Adrenal gland (tissue), 12 donors: ENCODE data around the gene CCS. TPM values are rescaled to one million over a fixed set of nuclear protein-coding genes. Genes with fewer than 3 reads are reported as not detected.

Experiments
- DNase-seq, 7 donors: peaks; one replicate each; pipeline ENCODE4 v3.0.0-alpha.2; 2019 to 2020
- H3K27ac ChIP-seq, 5 donors: fragments of 200-600 bp; sonication (generic) in 4 of 5; 1 replicate in 3 of 5; 2 replicates in 2 of 5; pipeline versions ENCODE4 v1.5.1 to v1.8.0; 2016 to 2020; ENCODE audit warnings: mild to moderate bottlenecking in 1 of 5
- H3K27me3 ChIP-seq: fragments of 200-600 bp; 2 replicates; pipeline ENCODE4 v1.8.0; 2021
- H3K36me3 ChIP-seq, 2 donors: fragments of 200-600 bp; replicated peaks in 1 of 2; 1 replicate in 1 of 2; 2 replicates in 1 of 2; pipeline versions ENCODE4 v1.5.1 to v1.8.0; 2018 to 2022
- H3K4me1 ChIP-seq, 2 donors: fragments of 200-600 bp; replicated peaks in 1 of 2; 1 replicate in 1 of 2; 2 replicates in 1 of 2; pipeline versions ENCODE4 v1.5.1 to v1.8.0; 2018 to 2021
- H3K4me3 ChIP-seq, 4 donors: fragments of 200-600 bp; sonication (generic) in 3 of 4; one replicate each; pipeline ENCODE4 v1.5.1; 2016 to 2018
- H3K9me3 ChIP-seq, 3 donors: fragments of 200-600 bp; sonication (generic) in 1 of 3; replicated peaks in 1 of 3; 1 replicate in 2 of 3; 2 replicates in 1 of 3; pipeline versions ENCODE4 v1.5.1 to v1.8.0; 2016 to 2021
- POLR2A ChIP-seq, 2 donors: fragments of 450-650 bp; IDR thresholded peaks; one replicate each; pipeline ENCODE4 v1.6.1; 2017; ENCODE audit warnings: antibody characterized with exemption in 2 of 2, mild to moderate bottlenecking in 2 of 2, moderate library complexity in 1 of 2
- WGBS, 4 donors: extraction: QIAGEN DNeasy Blood & Tissue Kit in 2 of 4; methylation state at CpG; one replicate each; pipeline versions ENCODE4 v1.1.5 to v1.1.7; 2013 to 2017; 5-methylcytosine and 5-hydroxymethylcytosine counted together
- intact Hi-C, 2 donors: fragments of 100-400 bp; cut with DNase I; formaldehyde crosslinking; loops; one replicate each; pipeline versions ENCODE4 v1.14.1 to v1.15.0; 2022 to 2023
- polyA plus RNA-seq, 3 donors: library from polyadenylated mRNA; stranded (reverse); fragments of 200-250 nt in 2 of 3; fragments of 350-450 nt in 1 of 3; fragmentation: Illumina TruSeq in 1 of 3; extraction: RNeasy Lipid Tissue Mini Kit (QIAGEN cat#74804) in 1 of 3; gene quantifications; one replicate each; pipeline ENCODE4 v1.2.3, GENCODE V29; 2013 to 2014
- total RNA-seq, 9 donors: library from RNA; depleted of rRNA in 4 of 9; stranded (reverse); fragments of >200 nt in 4 of 9; fragments of 120-200 nt in 1 of 9; fragmentation: NEBNext Ultra II Directional in 1 of 9; extraction: Animal tissue kit (Norgen Biotek cat#: 25700) in 1 of 9; gene quantifications; one replicate each; pipeline versions ENCODE4 v1.1.0 to v1.2.4, GENCODE V29; 2013 to 2023
- TF ChIP-seq, protein P1 (sequence below), 6 experiments: fragments of 450-650 bp in 4 of 6; fragments of 200-600 bp in 2 of 6; sonication (generic) in 1 of 6; IDR thresholded peaks; 1 replicate in 5 of 6; 2 replicates in 1 of 6; pipeline versions ENCODE4 v1.5.1 to v1.8.0; 2016 to 2021; ENCODE audit warnings: antibody characterized with exemption in 6 of 6, mild to moderate bottlenecking in 2 of 6, moderate library complexity in 1 of 6
- donor health status: healthy with polysubstance abuse.
- donor health status: Bipolar disorder and iron deficiency.
- donor health status: DM: yes; HTN: yes; CAD: no.
- donor health status: DM: no; HTN: no; CAD: no.
- donor health status: DM: no; HTN: no; CAD: no.
- donor health status: DM: yes; HTN: yes; CAD: no.

Gene CCS
- total and polyA plus RNA-seq, 12 donors, result 21.9 to 204 (median 47.8) TPM

DNA sequence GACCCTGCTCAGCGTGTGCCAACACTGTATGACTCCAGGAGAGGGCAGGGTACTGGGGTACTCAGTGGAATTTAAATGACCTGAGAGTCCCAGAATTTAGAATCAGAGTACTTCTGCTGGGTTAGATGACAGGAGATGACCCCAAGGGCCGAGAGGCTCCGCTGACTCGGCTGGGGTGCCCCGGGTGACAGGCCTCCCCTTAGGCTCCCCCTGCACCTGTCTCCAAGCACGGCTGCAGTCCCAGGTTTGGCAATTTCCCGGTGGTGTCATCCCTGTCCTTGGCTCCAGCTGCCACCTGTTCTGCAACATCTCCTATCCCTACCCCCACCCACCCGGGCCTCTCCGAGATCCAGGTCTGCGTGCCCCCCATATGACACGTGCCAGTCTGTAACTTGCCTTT lies 44.9 kb upstream of the CCS start:
- Histone ChIP-seq H3K27ac (no peak overlapping the region), H3K9me3 (no peaks in the 10 kb centered on the region), H3K36me3 (no peaks in the 10 kb centered on the region), H3K4me3 (no peak overlapping the region), H3K27me3 (no peaks in the 10 kb centered on the region), H3K4me1 (peaks cover 10 to 18% of the 10 kb centered on the region in 2 donors)
- DNase-seq, result no peak
- 50 to 72% (median 53%) methylated on average over 3 to 11 of the region's 11 CpGs for WGBS, 4 donors
- no peak for TF ChIP-seq POLR2A (IDR thresholded peaks at IDR 0.05)
- TF ChIP-seq, protein P1, sequence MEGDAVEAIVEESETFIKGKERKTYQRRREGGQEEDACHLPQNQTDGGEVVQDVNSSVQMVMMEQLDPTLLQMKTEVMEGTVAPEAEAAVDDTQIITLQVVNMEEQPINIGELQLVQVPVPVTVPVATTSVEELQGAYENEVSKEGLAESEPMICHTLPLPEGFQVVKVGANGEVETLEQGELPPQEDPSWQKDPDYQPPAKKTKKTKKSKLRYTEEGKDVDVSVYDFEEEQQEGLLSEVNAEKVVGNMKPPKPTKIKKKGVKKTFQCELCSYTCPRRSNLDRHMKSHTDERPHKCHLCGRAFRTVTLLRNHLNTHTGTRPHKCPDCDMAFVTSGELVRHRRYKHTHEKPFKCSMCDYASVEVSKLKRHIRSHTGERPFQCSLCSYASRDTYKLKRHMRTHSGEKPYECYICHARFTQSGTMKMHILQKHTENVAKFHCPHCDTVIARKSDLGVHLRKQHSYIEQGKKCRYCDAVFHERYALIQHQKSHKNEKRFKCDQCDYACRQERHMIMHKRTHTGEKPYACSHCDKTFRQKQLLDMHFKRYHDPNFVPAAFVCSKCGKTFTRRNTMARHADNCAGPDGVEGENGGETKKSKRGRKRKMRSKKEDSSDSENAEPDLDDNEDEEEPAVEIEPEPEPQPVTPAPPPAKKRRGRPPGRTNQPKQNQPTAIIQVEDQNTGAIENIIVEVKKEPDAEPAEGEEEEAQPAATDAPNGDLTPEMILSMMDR (IDR thresholded peaks at IDR 0.05), result no peak
- intact Hi-C loops, result loop anchor here in 1 of 2 donors (10.0 kb wide), 1 partner anchor 63 kb away; the partner anchor contains the start of gene DPP3

DNA sequence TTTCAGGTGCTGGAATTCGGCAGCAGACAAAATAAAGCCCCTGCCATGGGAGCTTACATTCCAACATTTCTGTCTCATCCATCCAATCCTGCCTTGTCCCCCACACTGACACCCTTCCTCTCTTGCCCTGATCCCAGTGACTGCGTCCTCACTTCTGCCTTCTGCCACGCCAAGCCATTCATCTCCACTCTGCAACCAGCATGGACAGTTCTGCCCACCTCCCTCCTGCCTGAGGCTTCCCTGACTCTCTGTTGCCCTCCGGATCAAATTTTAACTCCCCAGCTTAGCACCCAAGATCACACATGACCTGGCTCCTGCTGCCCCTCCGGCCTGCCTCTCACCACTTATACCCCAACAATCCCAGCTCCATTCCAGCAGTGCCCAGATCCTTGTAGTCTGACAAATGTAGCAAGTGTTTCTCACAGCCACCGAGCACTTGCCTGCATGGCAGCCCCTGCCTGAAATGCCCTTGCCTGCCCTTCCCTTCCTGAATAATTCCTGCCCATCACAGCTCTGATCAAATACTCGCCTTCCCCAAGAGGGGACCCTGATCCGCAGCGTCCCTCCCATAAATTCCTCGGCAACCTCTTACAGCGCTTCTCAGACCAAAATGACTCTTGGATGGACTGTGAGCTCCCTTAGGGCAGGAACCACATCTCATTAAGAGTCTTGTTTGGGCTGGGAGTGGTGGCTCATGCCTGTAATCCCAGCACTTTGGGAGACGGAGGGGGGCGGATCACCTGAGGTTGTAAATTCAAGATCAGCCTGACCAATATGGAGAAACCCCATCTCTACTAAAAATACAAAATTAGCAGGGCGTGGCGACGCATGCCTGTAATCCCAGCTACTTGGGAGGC lies 44.0 kb upstream of the CCS start:
- Histone ChIP-seq H3K9me3 (no peaks in the 10 kb centered on the region), H3K36me3 (no peaks in the 10 kb centered on the region), H3K27ac (no peak overlapping the region), H3K27me3 (no peaks in the 10 kb centered on the region), H3K4me3 (no peak overlapping the region), H3K4me1 (peaks cover 10 to 12% of the 10 kb centered on the region in 2 donors)
- intact Hi-C loops, result loop anchor here in 1 of 2 donors (10.0 kb wide), 1 partner anchor 64 kb away; the partner anchor contains the start of gene DPP3
- 59 to 62% (median 60%) methylated on average over 16 of the region's 16 CpGs for WGBS, 4 donors
- DNase-seq, result no peak
- TF ChIP-seq POLR2A (IDR thresholded peaks at IDR 0.05), result no peak
- TF ChIP-seq, protein P1 (IDR thresholded peaks at IDR 0.05), result no peak

DNA sequence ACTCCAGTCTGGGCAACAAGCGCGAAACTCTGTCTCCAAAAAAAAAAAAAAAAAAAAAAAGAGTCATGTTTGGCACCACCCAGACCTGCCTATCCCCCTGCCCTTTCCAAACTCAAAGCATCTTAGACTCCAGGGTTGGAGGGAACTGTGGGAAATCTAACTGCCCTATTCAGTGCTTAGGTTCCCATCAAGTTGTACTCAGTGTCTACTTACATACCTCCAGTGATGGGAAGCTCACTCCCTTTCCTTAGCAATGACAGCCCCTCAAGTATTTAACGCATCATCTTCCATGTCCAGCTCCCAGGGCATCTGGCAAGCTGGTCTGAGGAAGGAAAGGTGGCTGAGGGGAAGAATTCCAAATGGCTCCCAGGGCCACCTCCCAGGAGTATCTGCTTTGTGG lies 43.3 kb upstream of the CCS start:
- TF ChIP-seq, protein P1 (IDR thresholded peaks at IDR 0.05), result no peak
- TF ChIP-seq POLR2A (IDR thresholded peaks at IDR 0.05), result no peak
- Histone ChIP-seq H3K36me3 (no peaks in the 10 kb centered on the region), H3K4me1 (peaks cover 10% of the 10 kb centered on the region in 2 donors), H3K27me3 (no peaks in the 10 kb centered on the region), H3K9me3 (no peaks in the 10 kb centered on the region), H3K27ac (no peak overlapping the region), H3K4me3 (no peak overlapping the region)
- DNase-seq, result no peak
- intact Hi-C loops, result loop anchor here in 1 of 2 donors (10.0 kb wide), 1 partner anchor 65 kb away; the partner anchor contains the start of gene DPP3
- WGBS, 4 donors, result 88 to 91% (median 90%) methylated on average over 3 of the region's 3 CpGs

DNA sequence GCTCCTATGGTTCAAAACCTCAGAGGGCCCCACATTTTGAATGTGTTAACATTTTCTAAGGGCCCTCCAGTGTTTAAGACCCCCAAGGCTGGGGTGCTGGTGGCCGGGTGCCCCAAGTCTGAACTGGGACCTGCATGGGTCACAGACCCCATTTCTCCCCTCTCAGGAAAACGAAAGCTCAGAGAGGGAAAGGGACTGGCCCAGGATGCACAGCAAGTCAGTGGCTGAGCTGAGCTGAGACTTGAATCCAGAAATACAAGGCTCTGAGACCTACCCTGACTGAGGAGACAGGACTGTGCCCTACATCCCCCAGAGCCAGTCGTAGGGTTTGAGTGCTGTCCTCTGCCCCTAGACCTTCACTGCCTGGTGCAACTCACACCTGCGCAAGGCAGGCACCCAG lies 42.1 kb upstream of the CCS start:
- Histone ChIP-seq H3K27me3 (no peaks in the 10 kb centered on the region), H3K36me3 (no peaks in the 10 kb centered on the region), H3K4me1 (peaks cover 3 to 5% of the 10 kb centered on the region in 2 donors), H3K4me3 (no peak overlapping the region), H3K27ac (no peak overlapping the region), H3K9me3 (no peaks in the 10 kb centered on the region)
- no peak for TF ChIP-seq POLR2A (IDR thresholded peaks at IDR 0.05)
- TF ChIP-seq, protein P1 (IDR thresholded peaks at IDR 0.05), result no peak
- DNase-seq, result no peak
- WGBS, 4 donors, result 75 to 96% (median 89%) methylated on average over 3 to 4 of the region's 4 CpGs
- intact Hi-C loops, result no loop called here
